DOHH2 (cell line): Measurements from ENCODE around the gene FGF21.

ENCODE experiments used
- H3F3A ChIP-seq: fragments of 200-600 bp; sonication (generic), shearing (Covaris generic); 2 replicates; pipeline ENCODE4 v1.6.0; 2016; ENCODE audit warnings: antibody characterized with exemption, mild to moderate bottlenecking; ENCODE audit not compliant: control insufficient read depth, insufficient read depth
- H3K27ac ChIP-seq: fragments of 200-600 bp; sonication (generic); 2 replicates; pipeline ENCODE4 v1.5.1; 2014; ENCODE audit warnings: low read depth, mild to moderate bottlenecking, low read length, moderate library complexity
- H3K27me3 ChIP-seq: fragments of 200-600 bp; sonication (generic); 2 replicates; pipeline ENCODE4 v1.6.1; 2014; ENCODE audit warnings: mild to moderate bottlenecking, low read length, mixed read lengths; ENCODE audit not compliant: control insufficient read depth
- H3K36me3 ChIP-seq: fragments of 200-600 bp; sonication (generic); 2 replicates; pipeline ENCODE4 v1.6.1; 2014; ENCODE audit warnings: mild to moderate bottlenecking, low read length, moderate library complexity, mixed read lengths; ENCODE audit not compliant: control insufficient read depth
- H3K4me1 ChIP-seq: fragments of 200-600 bp; sonication (generic); 2 replicates; pipeline ENCODE4 v1.6.1; 2014; ENCODE audit warnings: mild to moderate bottlenecking, low read length, mixed read lengths; ENCODE audit not compliant: control insufficient read depth
- H3K4me2 ChIP-seq: fragments of 200-600 bp; sonication (generic); 2 replicates; pipeline ENCODE4 v1.6.0; 2014; ENCODE audit warnings: mild to moderate bottlenecking, low read length, moderate library complexity
- H3K4me3 ChIP-seq: fragments of 200-600 bp; sonication (generic); 2 replicates; pipeline ENCODE4 v1.5.1; 2014; ENCODE audit warnings: mild to moderate bottlenecking, low read length, mixed read lengths
- H3K79me2 ChIP-seq: fragments of 200-600 bp; sonication (generic); 2 replicates; pipeline ENCODE4 v1.6.1; 2014; ENCODE audit warnings: mild to moderate bottlenecking, low read length, mixed read lengths; ENCODE audit not compliant: control insufficient read depth
- H3K9me2 ChIP-seq: fragments of 200-600 bp; sonication (generic); replicated peaks from 2 replicates; pipeline ENCODE4 v1.6.1; 2014; ENCODE audit warnings: mild to moderate bottlenecking, low read length, mixed read lengths; ENCODE audit not compliant: control insufficient read depth
- H3K9me3 ChIP-seq: fragments of 200-600 bp; sonication (generic); 2 replicates; pipeline ENCODE4 v1.6.1; 2014; ENCODE audit warnings: antibody characterized with exemption, low read length, mixed read lengths; ENCODE audit not compliant: control insufficient read depth, insufficient read depth
- H4K20me1 ChIP-seq: fragments of 200-600 bp; sonication (generic); 2 replicates; pipeline ENCODE4 v1.6.0; 2014; ENCODE audit warnings: low read depth, mild to moderate bottlenecking, antibody characterized with exemption, low read length, moderate library complexity; ENCODE audit not compliant: control insufficient read depth, insufficient read depth
- EZH2phosphoT487 ChIP-seq: fragments of 200-600 bp; sonication (generic); IDR thresholded peaks from 2 replicates; pipeline ENCODE4 v1.6.1; 2017; ENCODE audit warnings: borderline replicate concordance, mild to moderate bottlenecking, antibody characterized with exemption, low read length, moderate library complexity, mixed read lengths
- TF ChIP-seq, protein P1 (sequence below): fragments of 200-600 bp; sonication (generic); IDR thresholded peaks from one replicate; pipeline ENCODE4 v1.5.1; 2014; ENCODE audit warnings: antibody characterized with exemption, mild to moderate bottlenecking, low read depth, low read length; ENCODE audit not compliant: poor library complexity, severe bottlenecking

FGF21 gene, protein sequence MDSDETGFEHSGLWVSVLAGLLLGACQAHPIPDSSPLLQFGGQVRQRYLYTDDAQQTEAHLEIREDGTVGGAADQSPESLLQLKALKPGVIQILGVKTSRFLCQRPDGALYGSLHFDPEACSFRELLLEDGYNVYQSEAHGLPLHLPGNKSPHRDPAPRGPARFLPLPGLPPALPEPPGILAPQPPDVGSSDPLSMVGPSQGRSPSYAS

DNA sequence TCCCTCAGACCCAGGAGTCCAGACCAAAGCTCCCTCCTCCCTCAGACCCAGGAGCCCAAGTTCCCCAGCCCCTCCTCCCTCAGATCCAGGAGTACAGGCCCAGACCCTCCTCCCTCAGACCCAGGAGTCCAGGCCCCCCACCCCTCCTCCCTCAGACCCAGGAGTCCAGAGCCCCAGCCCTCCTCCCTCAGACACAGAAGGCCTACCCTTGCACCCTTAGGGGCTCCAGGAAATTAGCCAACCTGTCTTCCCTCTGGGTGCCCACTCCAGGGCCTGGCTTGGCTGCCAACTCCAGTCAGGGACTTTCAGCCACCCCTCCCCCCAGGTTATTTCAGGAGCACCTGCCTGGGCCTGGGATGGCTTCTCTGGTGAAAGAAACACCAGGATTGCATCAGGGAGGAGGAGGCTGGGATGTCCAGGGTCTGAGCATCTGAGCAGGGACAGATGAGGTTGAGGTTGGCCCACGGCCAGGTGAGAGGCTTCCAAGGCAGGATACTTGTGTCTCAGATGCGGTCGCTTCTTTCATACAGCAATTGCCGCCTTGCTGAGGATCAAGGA is at the start of gene FGF21:
FGF21 (plus strand) TSS at position 441 of the 558 bp plus-strand sequence. CDS start 713 bp downstream, outside the sequence.
- Histone ChIP-seq H3K4me2 (no peak within 1 kb of the TSS), H3K27ac (no peak within 1 kb of the TSS), H3K4me1 (peaks cover 21% of the 10 kb centered on the region), H3K27me3 (peaks cover 13% of the 10 kb centered on the region), H3K79me2 (no peaks in the 10 kb centered on the region), H3K9me2 (no peaks in the 10 kb centered on the region), H3K9me3 (no peaks in the 10 kb centered on the region), H3K36me3 (no peaks in the 10 kb centered on the region), H3F3A (0 out of 2 replicates have a peak, but pooled peaks cover 2% of the 10 kb centered on the region), H3K4me3 (no peak within 1 kb of the TSS), H4K20me1 (no peaks in the 10 kb centered on the region)
- TF ChIP-seq, protein P1, sequence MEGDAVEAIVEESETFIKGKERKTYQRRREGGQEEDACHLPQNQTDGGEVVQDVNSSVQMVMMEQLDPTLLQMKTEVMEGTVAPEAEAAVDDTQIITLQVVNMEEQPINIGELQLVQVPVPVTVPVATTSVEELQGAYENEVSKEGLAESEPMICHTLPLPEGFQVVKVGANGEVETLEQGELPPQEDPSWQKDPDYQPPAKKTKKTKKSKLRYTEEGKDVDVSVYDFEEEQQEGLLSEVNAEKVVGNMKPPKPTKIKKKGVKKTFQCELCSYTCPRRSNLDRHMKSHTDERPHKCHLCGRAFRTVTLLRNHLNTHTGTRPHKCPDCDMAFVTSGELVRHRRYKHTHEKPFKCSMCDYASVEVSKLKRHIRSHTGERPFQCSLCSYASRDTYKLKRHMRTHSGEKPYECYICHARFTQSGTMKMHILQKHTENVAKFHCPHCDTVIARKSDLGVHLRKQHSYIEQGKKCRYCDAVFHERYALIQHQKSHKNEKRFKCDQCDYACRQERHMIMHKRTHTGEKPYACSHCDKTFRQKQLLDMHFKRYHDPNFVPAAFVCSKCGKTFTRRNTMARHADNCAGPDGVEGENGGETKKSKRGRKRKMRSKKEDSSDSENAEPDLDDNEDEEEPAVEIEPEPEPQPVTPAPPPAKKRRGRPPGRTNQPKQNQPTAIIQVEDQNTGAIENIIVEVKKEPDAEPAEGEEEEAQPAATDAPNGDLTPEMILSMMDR: no peak
- no peak for TF ChIP-seq EZH2phosphoT487

- Histone ChIP-seq H3K79me2 (no peaks in the 10 kb centered on the region), H3K4me1 (peaks cover 8% of the 10 kb centered on the region), H3K4me2 (no peak overlapping the region), H3K27ac (no peak overlapping the region), H3K9me2 (no peaks in the 10 kb centered on the region), H3K4me3 (no peak overlapping the region), H3K36me3 (no peaks in the 10 kb centered on the region), H3K27me3 (no peaks in the 10 kb centered on the region), H3F3A (no peaks in the 10 kb centered on the region), H3K9me3 (no peaks in the 10 kb centered on the region), H4K20me1 (no peaks in the 10 kb centered on the region)
- no peak for TF ChIP-seq EZH2phosphoT487
- TF ChIP-seq, protein P1: no peak
These were observed 46.9 kb upstream of the FGF21 start for GRCh38 chr19:48708471-48708870.

DNA sequence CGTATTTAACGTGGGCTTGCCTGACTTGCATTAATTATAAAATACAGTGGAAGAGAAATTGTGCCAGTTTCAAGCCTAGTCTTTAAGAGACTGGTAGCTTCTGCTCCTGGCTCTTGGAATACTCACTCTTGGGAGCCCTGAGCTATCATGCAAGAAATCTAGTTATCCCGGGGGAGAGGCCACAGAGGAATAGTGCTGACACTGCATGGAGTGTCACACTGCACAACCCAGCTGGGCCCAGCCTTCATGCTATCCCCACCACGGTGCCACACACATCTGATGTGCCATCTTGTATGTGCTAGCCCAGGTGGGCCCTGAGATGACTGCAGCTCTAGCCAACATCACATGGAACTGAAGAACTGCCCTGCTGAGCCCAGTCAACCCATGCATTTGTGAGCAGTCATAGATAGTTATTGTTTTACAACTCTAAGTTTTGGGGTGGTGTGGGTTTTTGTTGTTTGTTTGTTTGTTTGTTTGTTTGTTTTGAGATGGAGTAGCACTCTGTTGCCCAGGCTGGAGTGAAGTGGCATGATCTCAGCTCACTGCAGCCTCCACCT is 44.1 kb upstream of the FGF21 start:
- H3K36me3 ChIP-seq: no peaks in the 10 kb centered on the region
- TF ChIP-seq, protein P1: no peak
- no peak for TF ChIP-seq EZH2phosphoT487
- no peak overlapping the region for H3K4me3 ChIP-seq
- no peak overlapping the region for H3K27ac ChIP-seq
- H4K20me1 ChIP-seq: no peaks in the 10 kb centered on the region
- no peaks in the 10 kb centered on the region for H3K9me3 ChIP-seq
- peaks cover 22% of the 10 kb centered on the region for H3K4me1 ChIP-seq
- H3K9me2 ChIP-seq: no peaks in the 10 kb centered on the region
- no peaks in the 10 kb centered on the region for H3K27me3 ChIP-seq
- H3F3A ChIP-seq: no peaks in the 10 kb centered on the region
- no peak overlapping the region for H3K4me2 ChIP-seq
- H3K79me2 ChIP-seq: peaks cover 7% of the 10 kb centered on the region
